ENCODE results near the gene DAD1.

- TF ChIP-seq CTCF (IDR thresholded peaks at IDR 0.05) (no peak), POLR2AphosphoS5 (IDR thresholded peaks at IDR 0.05) (no peak), POLR2A (IDR thresholded peaks at IDR 0.05) (no peak)
Observed at GRCh38 chr14:22530127-22530526, 58.9 kb downstream of the DAD1 start.

Measured in transverse colon (tissue), 4 donors.